ENCODE results near the gene LCP2. TPM values are rescaled to one million over a fixed set of nuclear protein-coding genes. Genes with fewer than 3 reads are reported as not detected.
A peak's percentile ranks its signal among the peaks of the same experiment; 100 is the strongest.

LCP2 gene
- polyA plus RNA-seq, 4 donors = 3.1 to 5.8 (median 3.4) TPM

DNA sequence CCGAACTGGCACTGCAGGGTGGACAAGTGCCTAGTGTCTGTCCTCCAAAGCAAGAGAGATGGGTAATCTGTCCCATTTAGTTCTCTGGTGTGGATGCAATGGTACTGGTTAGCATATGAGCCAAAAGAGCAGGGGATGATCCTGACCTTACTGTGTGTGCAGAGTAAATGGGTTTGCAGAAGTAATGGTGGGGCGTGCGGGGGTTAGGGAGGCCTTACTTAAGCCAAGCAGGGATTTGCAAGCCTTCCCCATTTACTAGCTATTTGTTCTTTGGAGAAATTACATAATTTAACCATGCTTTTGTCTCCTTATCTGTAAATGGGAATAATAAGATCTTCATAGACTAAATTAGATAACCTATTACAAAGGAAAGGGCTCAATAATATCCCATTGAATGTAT is 19.9 kb upstream of the LCP2 start:
- no peak for DNase-seq (ENCODE audit: low read depth in 4 of 4, low spot score in 3 of 4)

DNA sequence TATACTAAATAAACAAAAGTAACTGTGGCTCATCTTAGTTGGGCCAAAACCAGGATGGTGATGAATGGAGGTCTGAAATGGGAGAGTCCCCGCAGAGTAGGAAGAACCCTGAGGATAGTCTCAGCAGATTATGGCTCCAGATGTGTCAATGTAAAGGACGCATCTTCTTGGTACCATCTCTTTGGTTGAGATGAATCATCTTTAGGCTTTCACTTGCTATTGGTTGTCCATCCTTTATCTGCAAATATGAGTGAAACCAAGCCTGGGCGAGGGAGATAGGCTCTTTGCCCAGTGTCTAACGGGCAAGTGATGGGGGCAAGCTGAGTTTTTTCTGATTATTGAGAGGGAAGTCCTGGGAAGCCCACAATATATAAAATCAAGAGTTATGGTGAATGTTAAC is 19.4 kb upstream of the LCP2 start:
- no peak for DNase-seq (ENCODE audit: low read depth in 4 of 4, low spot score in 3 of 4)

DNA sequence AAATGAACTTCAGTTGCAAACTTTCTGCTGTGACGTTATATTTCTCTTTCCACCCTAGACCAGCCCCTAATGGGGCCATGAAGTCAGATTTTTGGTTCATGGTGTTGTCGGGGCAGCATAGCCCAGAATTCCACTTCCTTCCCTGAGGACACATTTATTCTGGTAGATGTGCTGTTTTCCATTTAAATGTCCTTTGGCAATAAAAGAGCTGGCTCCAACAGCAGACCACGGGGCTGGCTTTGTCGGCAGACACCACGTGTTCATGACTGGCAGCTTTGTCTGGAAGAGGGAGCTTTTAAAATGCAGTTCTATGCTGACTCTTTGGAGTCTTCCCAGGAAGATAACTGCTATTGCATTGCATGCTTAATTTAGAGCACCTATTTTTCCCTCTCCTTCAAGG is 17.6 kb upstream of the LCP2 start:
- peak in 3 of 4 donors; percentile 22 to 43 (median 37) for DNase-seq (ENCODE audit: low read depth in 4 of 4, low spot score in 3 of 4)

DNA sequence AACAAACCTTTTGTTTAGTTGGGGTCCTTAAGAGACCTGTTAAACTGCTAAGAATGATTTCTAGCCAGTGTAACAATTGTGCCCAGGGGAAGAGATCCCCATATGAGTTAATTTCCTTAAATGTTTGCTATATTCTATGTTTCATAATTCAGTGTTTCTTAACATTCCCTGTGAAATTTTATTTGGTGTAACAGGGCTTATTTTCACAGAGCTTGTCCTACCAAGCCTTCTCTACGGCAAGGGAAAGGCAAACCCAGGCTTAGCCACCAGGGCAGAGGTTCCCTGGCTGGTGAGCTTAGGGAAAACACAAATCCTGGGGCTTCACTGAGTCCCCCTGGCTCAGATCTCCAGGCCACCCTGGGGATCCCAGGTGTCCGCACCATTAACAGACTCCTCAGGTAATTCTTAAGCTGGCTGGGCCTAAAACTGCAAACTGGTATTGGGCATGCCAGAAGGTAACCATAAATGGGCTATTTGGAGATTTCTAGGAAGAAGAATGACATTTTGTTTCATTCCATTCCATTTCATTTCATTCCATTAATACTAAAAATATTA is 17.0 kb upstream of the LCP2 start:
- no peak for DNase-seq (ENCODE audit: low read depth in 4 of 4, low spot score in 3 of 4)

DNA sequence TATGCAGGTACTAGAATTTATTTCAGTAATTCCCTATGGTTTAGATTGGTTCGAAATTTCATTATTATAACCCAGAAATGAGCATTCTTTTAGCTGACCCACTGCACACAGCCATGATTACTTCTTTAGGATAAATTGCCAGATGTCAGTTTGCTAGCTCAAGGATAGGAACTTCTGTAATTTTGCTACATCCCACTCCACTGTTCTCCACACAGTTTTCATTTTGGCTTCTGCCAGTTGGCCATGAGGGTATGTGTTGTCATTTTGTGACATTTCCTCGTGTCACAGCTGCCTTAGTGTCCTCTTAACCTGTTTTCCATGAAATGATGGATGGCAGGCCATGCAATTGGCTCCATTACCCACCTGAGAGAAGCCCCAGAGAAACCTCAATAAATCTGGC is 16.2 kb upstream of the LCP2 start:
- DNase-seq (ENCODE audit: low read depth in 4 of 4, low spot score in 3 of 4) = no peak

DNA sequence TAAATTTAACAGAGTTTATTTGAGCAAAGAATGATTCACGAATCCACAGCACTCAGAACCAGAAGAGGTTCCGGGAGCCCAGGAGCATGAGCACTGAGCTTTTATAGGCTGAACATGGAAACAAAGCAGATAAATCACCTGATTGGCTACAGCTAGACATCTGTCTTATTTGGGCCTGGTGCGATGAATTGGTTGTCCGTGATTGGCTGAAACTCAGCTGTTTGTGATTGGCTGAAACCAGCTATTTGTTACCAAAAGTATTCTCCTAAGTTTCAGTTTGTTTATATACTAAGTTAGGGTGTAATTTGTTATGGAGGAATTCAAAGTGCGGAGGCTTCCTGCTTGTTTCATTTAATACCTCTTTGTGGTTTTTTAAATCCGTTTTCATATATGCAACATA is 15.8 kb upstream of the LCP2 start:
- DNase-seq (ENCODE audit: low read depth in 4 of 4, low spot score in 3 of 4) = no peak

DNA sequence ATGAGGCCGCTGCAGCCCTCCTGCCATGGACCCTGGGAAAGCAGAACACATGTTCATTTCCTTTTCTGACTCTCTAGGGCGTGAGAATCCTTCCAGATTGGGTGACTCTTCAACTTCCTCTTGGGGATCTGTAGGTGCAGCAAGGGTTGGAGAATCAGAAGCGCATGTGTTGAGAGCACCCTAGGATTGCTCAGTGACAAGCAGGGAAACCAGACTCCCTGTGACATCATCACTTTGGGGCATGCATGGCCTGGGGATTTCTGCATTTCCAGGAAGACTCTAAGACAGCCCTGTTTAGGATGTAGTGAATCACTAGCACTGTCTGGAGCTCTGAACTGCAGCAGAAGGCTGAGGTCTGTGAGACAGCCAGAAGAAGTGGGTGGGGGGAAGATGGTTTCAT is 15.1 kb upstream of the LCP2 start:
- no peak for DNase-seq (ENCODE audit: low read depth in 4 of 4, low spot score in 3 of 4)

DNA sequence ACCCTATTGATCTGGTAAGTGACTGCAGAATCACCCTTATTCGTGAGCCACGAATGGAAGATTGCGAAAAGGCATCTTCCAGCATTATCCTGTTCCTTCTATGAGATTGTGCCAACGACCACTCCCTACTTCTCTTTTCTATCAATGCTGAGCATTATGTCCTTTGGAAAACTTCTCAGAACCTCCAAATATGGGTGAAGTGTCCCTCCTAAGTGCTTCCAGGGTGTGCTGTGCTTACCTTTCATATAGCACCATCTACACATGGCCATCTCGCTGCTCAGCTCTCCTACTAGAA is 14.7 kb upstream of the LCP2 start:
- no peak for DNase-seq (ENCODE audit: low read depth in 4 of 4, low spot score in 3 of 4)

DNA sequence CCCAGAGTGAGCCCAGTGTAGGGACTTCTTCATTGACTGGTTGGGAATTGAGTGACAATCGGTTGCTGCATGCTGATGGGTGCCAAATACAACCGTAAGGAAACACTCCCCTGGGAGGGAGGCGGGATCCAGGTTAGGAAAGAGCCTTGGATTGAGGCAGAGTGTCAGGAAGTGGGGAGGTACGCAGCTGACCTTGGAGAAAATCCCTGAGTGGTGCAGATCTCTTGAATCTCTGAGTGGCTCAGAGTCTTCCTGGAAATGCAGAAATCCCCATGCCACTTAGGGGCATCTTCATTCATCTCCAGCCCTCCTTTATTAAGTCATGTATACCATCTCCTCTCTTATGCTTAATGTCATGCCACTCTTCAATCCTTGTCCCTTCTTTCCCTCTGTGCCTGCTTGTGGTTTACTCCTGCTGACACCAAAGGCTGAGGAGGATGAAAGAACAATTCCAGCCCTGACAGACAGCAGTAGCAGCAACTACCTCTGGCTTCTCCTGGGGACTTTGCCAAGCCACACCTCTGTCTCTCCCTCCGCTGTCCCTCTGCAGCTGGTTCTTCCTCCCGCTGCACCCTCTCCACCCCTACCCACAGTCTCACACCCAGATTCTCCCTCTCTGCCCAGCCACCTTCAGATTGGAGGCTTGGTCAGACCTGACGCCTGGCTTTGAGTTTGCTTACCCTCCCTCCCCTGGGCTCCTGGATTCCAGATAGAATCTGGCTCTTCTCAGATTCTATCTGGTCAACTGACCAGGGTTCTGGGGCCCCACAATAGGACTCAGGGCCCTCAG is 14.1 kb upstream of the LCP2 start:
- no peak for DNase-seq (ENCODE audit: low read depth in 4 of 4, low spot score in 3 of 4)

DNA sequence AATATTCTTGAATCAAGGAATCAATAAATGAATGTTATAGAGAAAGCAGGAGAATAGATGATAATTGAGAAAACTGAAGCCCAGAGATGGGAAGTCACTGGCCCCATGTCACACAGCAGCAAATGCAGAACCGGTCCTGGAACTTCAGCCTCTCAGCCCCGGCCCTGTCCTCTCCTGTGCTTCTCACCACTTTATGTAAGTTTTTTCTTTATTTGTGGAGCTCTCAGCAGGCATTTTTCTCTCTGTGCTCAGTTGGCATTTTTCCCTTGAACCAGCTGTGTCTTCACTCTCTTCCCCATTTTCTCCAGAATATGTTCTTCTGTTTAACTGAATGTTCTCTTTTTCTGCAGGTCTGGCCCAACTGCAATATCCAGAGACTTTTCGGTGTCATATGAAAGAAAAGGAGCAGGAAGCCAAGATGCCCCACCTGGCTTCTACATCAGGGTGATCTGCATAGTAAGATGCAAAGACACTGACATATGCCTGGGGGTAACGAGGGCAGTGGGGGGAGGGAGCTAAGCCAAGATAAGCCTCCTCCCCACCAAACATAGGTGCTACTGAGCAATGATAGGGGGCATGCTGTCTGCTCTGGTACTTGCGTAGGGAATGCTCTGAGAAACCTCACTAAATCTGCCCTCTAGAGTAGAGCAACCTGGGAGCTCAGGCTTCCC is 12.8 kb upstream of the LCP2 start:
- DNase-seq (ENCODE audit: low read depth in 4 of 4, low spot score in 3 of 4) = no peak

DNA sequence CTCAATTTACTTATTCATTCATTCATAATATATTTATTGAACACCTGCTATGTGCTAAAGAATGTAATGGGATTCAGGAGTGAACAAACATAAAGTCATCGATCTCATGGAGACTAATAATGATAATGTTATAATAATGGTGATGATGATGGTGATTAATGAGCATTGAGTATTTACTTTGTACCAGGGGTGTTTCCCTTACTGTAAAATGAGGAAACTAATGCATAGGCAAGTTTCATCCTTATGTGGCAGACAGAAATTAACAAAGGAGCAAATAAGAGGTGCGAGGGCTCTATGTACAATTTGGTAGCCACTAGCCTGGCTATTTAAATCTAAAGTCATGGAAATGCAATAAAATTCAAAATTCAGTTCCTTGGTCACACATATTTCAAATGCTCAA is 11.1 kb upstream of the LCP2 start:
- DNase-seq (ENCODE audit: low read depth in 4 of 4, low spot score in 3 of 4) = no peak

DNA sequence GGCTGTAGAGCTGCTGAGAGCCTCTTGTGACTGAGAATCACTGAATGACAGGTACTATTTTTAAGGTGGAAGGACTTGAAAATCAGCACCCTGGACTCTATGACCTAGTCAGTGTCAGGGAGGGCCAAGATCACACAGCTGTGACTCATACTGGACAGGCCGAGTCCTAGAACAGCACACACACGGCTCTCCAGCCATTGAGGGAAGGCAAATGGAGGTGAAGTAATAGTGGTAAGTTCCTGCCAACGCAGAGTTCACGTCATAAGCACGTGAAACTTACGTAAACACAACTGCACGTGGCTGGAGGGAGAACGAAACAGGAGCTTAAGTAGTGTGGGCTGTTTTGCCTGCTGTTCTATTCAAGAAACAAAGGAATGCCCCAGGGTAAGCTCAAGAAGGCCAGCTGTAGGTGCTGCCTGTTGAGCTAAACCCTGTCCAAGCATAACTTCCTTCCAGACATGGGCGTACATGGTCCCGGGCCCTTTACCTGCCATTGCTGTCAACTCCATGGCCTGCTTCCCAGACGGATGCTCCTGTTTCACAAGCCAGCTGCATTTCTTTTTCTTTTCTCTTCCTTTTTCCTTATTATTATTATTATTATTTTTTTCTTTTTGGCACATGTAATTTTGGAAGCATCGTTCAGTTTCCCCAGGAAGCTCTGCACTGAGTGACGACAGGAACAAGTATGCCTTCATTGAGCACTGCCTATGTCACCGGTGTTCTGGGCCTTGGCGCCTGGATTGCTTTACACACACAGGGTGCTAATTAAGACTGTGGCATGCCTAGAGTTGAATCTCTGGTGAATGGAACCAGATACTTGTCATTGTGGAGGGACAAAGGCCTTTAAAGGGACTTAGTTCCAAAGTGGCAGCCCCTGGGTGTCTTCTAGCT is 10.2 kb upstream of the LCP2 start:
- no peak for DNase-seq (ENCODE audit: low read depth in 4 of 4, low spot score in 3 of 4)

DNA sequence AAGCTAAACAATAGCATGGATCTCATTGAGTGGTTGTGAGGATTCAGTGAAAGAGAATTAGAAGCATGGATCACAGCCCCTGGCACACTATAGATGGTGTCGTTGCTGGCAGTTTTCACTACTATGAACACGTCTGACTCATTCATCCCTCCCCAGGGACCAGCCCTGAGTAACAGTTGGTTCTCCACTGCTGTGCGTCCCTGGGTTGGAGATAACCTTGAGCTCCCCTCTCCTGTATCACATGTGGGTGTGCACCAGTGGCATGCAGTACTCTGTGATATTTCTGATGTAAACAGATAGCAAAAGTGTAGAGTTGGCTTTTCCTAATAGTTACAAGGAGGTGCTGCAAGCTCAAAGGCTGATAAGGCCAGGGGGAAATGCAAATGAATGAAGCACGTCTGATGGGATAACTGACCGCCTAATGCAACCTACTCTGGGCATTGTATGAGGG is 8.8 kb upstream of the LCP2 start:
- no peak for DNase-seq (ENCODE audit: low read depth in 4 of 4, low spot score in 3 of 4)

DNA sequence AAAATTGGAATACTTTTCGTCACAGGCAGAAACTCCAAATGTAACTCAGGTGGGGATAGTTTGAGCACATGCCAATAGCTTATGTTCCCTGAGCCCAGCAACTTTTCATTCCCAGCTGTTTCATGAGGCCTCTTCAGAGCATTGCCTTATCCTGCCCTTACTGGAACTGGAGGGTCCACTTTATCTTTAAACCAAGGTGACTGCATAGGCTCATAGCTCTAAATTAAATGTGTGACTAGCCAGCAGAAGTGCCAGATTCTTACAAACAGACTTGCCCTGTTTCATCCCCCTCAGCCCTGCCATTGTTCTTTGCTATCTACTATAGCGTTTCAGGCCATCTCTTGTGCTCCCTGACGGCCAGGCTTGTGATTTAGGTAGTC is 8.1 kb upstream of the LCP2 start:
- DNase-seq (ENCODE audit: low read depth in 4 of 4, low spot score in 3 of 4) = no peak

DNA sequence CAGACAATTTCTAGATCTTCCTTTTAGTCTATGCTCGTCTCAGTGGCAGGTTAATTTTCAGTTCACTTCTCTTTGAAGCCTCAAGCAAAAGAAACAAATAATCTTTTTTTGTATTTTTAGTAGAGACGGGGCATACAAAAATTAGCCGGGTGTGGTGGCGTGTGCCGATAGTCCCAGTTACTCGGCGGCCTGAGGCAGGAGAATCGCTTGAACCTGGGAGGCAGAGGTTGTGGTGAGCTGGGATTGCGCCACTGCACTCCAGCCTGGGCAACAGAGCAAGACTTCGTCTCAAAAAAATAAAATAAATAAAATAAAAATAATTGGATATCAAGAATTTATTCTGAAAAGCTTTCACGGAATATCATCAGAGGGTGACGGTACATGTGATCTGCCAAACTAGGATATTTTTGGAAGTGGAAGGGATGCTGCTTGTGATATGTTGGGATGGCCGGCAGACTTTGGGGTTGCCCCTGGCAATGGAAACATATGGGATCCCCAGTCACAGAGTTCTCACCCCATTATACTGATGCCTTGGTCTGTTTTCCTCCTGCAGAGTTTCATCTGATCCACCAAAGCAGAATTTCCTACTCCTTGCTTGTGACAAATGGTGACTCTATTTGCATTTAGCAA is 7.6 kb upstream of the LCP2 start:
- no peak for DNase-seq (ENCODE audit: low read depth in 4 of 4, low spot score in 3 of 4)

DNA sequence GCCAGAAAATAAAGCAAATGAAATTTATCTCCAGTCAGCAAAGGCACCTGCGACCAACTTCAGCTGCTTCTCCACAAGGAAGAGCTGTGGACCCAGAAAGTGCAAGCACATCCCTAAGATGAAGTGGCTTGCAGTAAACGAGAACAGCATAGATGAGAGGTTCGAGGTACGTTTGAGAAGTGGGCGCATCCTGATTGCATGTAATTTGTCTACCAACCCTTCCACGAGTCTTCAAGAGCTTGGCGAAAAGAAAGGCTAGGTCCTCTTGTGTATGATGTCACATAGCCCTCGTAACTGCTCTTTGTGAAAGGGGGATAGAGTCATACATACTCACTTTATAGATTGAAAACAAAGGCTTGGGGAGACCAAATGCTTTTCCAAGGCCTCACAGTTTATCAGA is 6.0 kb upstream of the LCP2 start:
- no peak for DNase-seq (ENCODE audit: low read depth in 4 of 4, low spot score in 3 of 4)

DNA sequence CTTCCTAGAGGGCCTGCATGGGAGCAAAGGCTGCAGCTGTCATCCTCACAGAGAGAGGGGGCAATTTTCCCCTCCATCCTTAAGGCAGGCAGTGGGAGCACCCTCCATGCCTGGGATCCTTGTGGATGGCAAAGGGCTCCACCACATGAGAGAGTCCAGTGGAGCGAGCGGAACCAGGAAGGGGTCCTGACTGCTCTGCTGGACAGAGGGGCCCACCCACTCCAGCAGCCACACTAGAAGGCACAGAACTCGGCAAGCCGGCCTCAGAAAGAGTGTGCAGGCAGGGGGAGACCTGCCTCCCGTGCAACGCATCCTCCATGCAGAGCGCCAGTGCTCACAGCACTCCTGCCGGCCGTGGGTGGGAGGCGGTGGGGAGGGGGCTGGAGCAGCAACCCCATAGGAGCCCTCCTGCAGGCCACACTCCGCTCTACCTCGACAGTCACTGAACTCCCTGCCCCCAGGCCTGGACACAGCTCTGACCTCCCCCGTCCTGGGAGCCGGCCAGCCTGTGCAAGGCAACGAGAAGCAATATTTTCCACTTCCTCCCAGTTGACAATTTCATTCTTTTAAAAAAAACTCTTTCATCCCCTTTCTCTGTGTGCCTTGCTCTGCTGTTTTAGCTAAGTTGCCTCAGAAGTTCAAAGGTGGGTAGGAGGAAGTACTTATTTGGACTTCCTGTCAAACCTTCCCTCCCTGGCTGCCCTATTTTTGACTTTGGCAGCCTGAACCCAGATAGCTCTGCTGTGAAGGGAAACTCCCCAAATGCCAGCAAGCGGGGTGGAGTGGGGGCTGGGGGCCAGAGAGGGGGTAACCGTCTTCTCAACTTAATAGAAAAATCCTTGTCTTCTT is 5.3 kb upstream of the LCP2 start:
- peak in 1 of 4 donors; percentile 24 for DNase-seq (ENCODE audit: low read depth in 4 of 4, low spot score in 3 of 4)

DNA sequence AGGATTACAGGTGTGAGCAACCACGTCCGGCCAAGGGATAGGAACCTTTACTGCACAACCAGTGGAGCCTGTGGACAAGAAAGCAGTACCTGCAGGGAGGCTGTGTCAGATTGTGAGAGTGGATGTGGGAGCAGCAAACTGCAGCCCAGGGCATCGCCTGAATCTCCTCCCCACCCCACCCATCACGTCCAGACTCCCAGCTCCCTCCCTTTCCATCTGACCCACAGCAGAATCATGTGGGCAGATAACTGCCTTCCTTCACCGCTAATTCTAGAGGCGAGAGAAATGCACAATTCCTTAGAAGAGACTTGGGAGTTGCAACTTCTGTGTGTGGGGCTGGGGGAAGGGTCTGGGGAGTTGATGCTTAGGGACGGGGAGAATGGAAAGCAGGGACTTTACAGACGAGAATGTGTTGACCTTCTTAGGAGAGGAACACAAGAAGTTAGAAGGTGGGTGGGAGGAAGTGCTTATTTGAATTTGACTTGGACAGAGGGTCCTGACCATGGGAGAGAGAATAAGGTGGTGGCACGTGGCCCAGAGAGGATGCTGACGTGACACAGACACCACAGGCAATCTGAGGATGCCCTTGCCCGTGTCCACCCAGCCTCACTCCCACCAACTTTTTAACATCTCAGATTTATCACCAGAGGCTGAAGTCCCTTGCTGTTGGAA is 4.5 kb upstream of the LCP2 start:
- no peak for DNase-seq (ENCODE audit: low read depth in 4 of 4, low spot score in 3 of 4)

DNA sequence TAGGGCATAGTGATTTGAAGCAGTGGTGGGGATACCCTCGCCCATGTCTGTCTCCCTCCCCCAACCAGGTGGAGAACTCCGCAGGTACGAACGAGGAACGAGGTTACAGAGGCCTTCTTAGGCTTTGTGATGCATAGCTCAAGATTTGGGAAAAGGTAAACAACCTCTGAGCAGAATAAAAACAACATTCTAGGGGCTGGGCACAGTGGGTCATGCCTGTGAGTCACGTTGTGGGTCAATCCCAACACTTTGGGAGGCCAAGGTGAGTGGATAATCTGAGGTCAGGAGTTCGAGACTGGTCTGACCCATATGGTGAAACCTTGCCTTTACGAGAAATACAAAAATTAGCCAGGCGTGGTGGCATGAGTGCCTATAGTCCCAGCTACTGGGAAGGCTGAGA is 3.6 kb upstream of the LCP2 start:
- no peak for DNase-seq (ENCODE audit: low read depth in 4 of 4, low spot score in 3 of 4)
